ENCODE results near the gene ARHGAP12.
"Not testable (repeated sequence)": the region's sequence is repeated elsewhere in the genome, so short reads cannot be mapped to it uniquely, and the experiment has no call there.

Gene ARHGAP12

GRCh38 chr10:31771331-31771831 is 157.2 kb downstream of the ARHGAP12 start:
- H3K36me3 ChIP-seq (ENCODE audit: insufficient read depth, low read length) = no peaks in the 10 kb centered on the region
- ATAC-seq (ENCODE audit: insufficient read depth, low read depth) (no peak), DNase-seq (no peak)
- no peak overlapping the region for H3K9ac ChIP-seq (ENCODE audit: low read depth, low read length)
- no peak overlapping the region for H3K4me2 ChIP-seq (ENCODE audit: insufficient read depth, low read length)
- peaks cover under 1% of the 10 kb centered on the region for H3K9me3 ChIP-seq (ENCODE audit: insufficient read depth, low read length, severe bottlenecking)
- H2AFZ ChIP-seq (ENCODE audit: low read depth, low read length) = no peak overlapping the region
- H3K27ac ChIP-seq (ENCODE audit: low read length) = no peak overlapping the region
- TF ChIP-seq CTCF (IDR thresholded peaks at IDR 0.05; ENCODE audit: borderline replicate concordance, extremely low read depth, low read length, poor library complexity, severe bottlenecking) (no peak), EZH2 (IDR thresholded peaks at IDR 0.05; ENCODE audit: borderline replicate concordance, low read depth, low read length, severe bottlenecking) (no peak)
- H4K20me1 ChIP-seq (ENCODE audit: insufficient read depth, low read length) = no peaks in the 10 kb centered on the region
- H3K4me3 ChIP-seq (ENCODE audit: low read depth in 1 of 2, low read length in 2 of 2) = no peak overlapping the region
- no peaks in the 10 kb centered on the region for H3K4me1 ChIP-seq (ENCODE audit: insufficient read depth, low read length)
- no peaks in the 10 kb centered on the region for H3K79me2 ChIP-seq (ENCODE audit: insufficient read depth, low read length)
- H3K27me3 ChIP-seq (ENCODE audit: insufficient read depth, low read length, poor library complexity) = no peaks in the 10 kb centered on the region

GRCh38 chr10:31770307-31770902 is 158.2 kb downstream of the ARHGAP12 start:
- DNase-seq (peak; percentile 58), ATAC-seq (ENCODE audit: insufficient read depth, low read depth) (peak; percentile 88)
- Histone ChIP-seq H3K27ac (ENCODE audit: low read length) (no peak overlapping the region), H3K4me2 (ENCODE audit: insufficient read depth, low read length) (no peak overlapping the region), H3K9me3 (ENCODE audit: insufficient read depth, low read length, severe bottlenecking) (no peaks in the 10 kb centered on the region), H4K20me1 (ENCODE audit: insufficient read depth, low read length) (no peaks in the 10 kb centered on the region), H3K4me1 (ENCODE audit: insufficient read depth, low read length) (no peaks in the 10 kb centered on the region), H3K4me3 (ENCODE audit: low read depth in 1 of 2, low read length in 2 of 2) (no peak overlapping the region), H3K27me3 (ENCODE audit: insufficient read depth, low read length, poor library complexity) (no peaks in the 10 kb centered on the region), H3K79me2 (ENCODE audit: insufficient read depth, low read length) (no peaks in the 10 kb centered on the region), H3K9ac (ENCODE audit: low read depth, low read length) (no peak overlapping the region), H2AFZ (ENCODE audit: low read depth, low read length) (no peak overlapping the region), H3K36me3 (ENCODE audit: insufficient read depth, low read length) (no peaks in the 10 kb centered on the region)
- TF ChIP-seq EZH2 (IDR thresholded peaks at IDR 0.05; ENCODE audit: borderline replicate concordance, low read depth, low read length, severe bottlenecking) (no peak), CTCF (IDR thresholded peaks at IDR 0.05; ENCODE audit: borderline replicate concordance, extremely low read depth, low read length, poor library complexity, severe bottlenecking) (peak; percentile 84)

GRCh38 chr10:31769564-31769963 is 159.1 kb downstream of the ARHGAP12 start:
- no peaks in the 10 kb centered on the region for H3K27me3 ChIP-seq (ENCODE audit: insufficient read depth, low read length, poor library complexity)
- no peak overlapping the region for H3K9ac ChIP-seq (ENCODE audit: low read depth, low read length)
- DNase-seq (no peak), ATAC-seq (ENCODE audit: insufficient read depth, low read depth) (no peak)
- no peaks in the 10 kb centered on the region for H4K20me1 ChIP-seq (ENCODE audit: insufficient read depth, low read length)
- no peak overlapping the region for H3K4me3 ChIP-seq (ENCODE audit: low read depth in 1 of 2, low read length in 2 of 2)
- H3K9me3 ChIP-seq (ENCODE audit: insufficient read depth, low read length, severe bottlenecking) = no peaks in the 10 kb centered on the region
- TF ChIP-seq CTCF (IDR thresholded peaks at IDR 0.05; ENCODE audit: borderline replicate concordance, extremely low read depth, low read length, poor library complexity, severe bottlenecking) (no peak), EZH2 (IDR thresholded peaks at IDR 0.05; ENCODE audit: borderline replicate concordance, low read depth, low read length, severe bottlenecking) (no peak)
- no peak overlapping the region for H3K27ac ChIP-seq (ENCODE audit: low read length)
- no peaks in the 10 kb centered on the region for H3K36me3 ChIP-seq (ENCODE audit: insufficient read depth, low read length)
- no peak overlapping the region for H3K4me2 ChIP-seq (ENCODE audit: insufficient read depth, low read length)
- H3K4me1 ChIP-seq (ENCODE audit: insufficient read depth, low read length) = no peaks in the 10 kb centered on the region
- no peak overlapping the region for H2AFZ ChIP-seq (ENCODE audit: low read depth, low read length)
- no peaks in the 10 kb centered on the region for H3K79me2 ChIP-seq (ENCODE audit: insufficient read depth, low read length)

GRCh38 chr10:31768935-31769334 is 159.7 kb downstream of the ARHGAP12 start:
- H4K20me1 ChIP-seq (ENCODE audit: insufficient read depth, low read length); ATAC-seq (ENCODE audit: insufficient read depth, low read depth); H3K4me3 ChIP-seq (ENCODE audit: low read depth in 1 of 2, low read length in 2 of 2); H3K79me2 ChIP-seq (ENCODE audit: insufficient read depth, low read length); H3K36me3 ChIP-seq (ENCODE audit: insufficient read depth, low read length); H2AFZ ChIP-seq (ENCODE audit: low read depth, low read length); H3K27ac ChIP-seq (ENCODE audit: low read length); H3K4me2 ChIP-seq (ENCODE audit: insufficient read depth, low read length); H3K9ac ChIP-seq (ENCODE audit: low read depth, low read length); DNase-seq; H3K9me3 ChIP-seq (ENCODE audit: insufficient read depth, low read length, severe bottlenecking); H3K4me1 ChIP-seq (ENCODE audit: insufficient read depth, low read length); H3K27me3 ChIP-seq (ENCODE audit: insufficient read depth, low read length, poor library complexity): not testable (repeated sequence)

Data from DND-41 (cell line).